K562 (cell line): ENCODE data around the gene FGF5. TPM values are rescaled to one million over a fixed set of nuclear protein-coding genes. Genes with fewer than 3 reads are reported as not detected.
A peak's percentile ranks its signal among the peaks of the same experiment; 100 is the strongest.

ENCODE experiments used
- CLOCK ChIP-seq: fragments of 250-450 bp; sonication (Bioruptor Pico); IDR thresholded peaks from 2 replicates; pipeline ENCODE4 v1.4.0; 2020; ENCODE audit warnings: mild to moderate bottlenecking, moderate library complexity, borderline replicate concordance
- FOXK2 ChIP-seq, 2 experiments: fragments of 450-650 bp; IDR thresholded peaks in 1 of 2; conservative IDR thresholded peaks in 1 of 2; 2 replicates each; pipeline ENCODE4 v1.6.1; 2016; ENCODE audit warnings: low read depth in 2 of 2, mild to moderate bottlenecking in 1 of 2
- GMEB1 ChIP-seq: fragments of 250-450 bp; sonication (Bioruptor Pico); IDR thresholded peaks from 2 replicates; pipeline ENCODE4 v1.4.0; 2020; ENCODE audit warnings: mild to moderate bottlenecking
- MAFF ChIP-seq: IDR thresholded peaks from 2 replicates; pipeline ENCODE4 v1.6.1; 2012; ENCODE audit warnings: low read length, improper control_type of control experiment
- NFYB ChIP-seq: IDR thresholded peaks from 2 replicates; pipeline ENCODE4 v1.6.1; 2011; ENCODE audit warnings: mild to moderate bottlenecking, moderate library complexity; ENCODE audit not compliant: insufficient read length; ENCODE audit errors: extremely low read depth
- STAT6 ChIP-seq: sonication (generic); formaldehyde crosslinking; IDR thresholded peaks from 2 replicates; pipeline ENCODE4 v1.8.1; 2023; ENCODE audit warnings: mild to moderate bottlenecking, missing genetic modification reagents
- TFE3 ChIP-seq: fragments of 450-650 bp; formaldehyde crosslinking; IDR thresholded peaks from 2 replicates; pipeline ENCODE4 v1.4.0; 2020; ENCODE audit warnings: mild to moderate bottlenecking, mixed read lengths
- XRCC5 ChIP-seq: fragments of 200-400 bp; formaldehyde crosslinking; IDR thresholded peaks from 2 replicates; pipeline ENCODE4 v1.6.1; 2017; ENCODE audit warnings: low read depth, mild to moderate bottlenecking, low read length
- YBX1 ChIP-seq: fragments of 450-650 bp; IDR thresholded peaks from 2 replicates; pipeline ENCODE4 v1.7.1; 2016; ENCODE audit warnings: mild to moderate bottlenecking
- YY1 ChIP-seq, 3 experiments: IDR thresholded peaks; 2 replicates each; pipeline ENCODE4 v1.6.1; 2011; ENCODE audit warnings: low read length in 2 of 3, mild to moderate bottlenecking in 2 of 3, moderate library complexity in 2 of 3, borderline replicate concordance in 1 of 3, control low read depth in 1 of 3, low read depth in 1 of 3; ENCODE audit not compliant: insufficient read depth in 3 of 3, insufficient replicate concordance in 2 of 3, control insufficient read depth in 1 of 3, insufficient read length in 1 of 3; ENCODE audit errors: extremely low read depth in 1 of 3
- ZBTB12 ChIP-seq: fragments of 250-450 bp; sonication (Bioruptor Pico); IDR thresholded peaks from 2 replicates; pipeline ENCODE4 v1.4.0; 2020
- ZNF512 ChIP-seq: IDR thresholded peaks from 2 replicates; pipeline ENCODE4 v1.6.1; 2016; ENCODE audit warnings: missing genetic modification characterization, missing compliant biosample characterization
- ZNF699 ChIP-seq: fragments of 250-450 bp; sonication (Bioruptor Pico); IDR thresholded peaks from 2 replicates; pipeline ENCODE4 v1.8.0; 2021; ENCODE audit warnings: mild to moderate bottlenecking, moderate library complexity; ENCODE audit not compliant: insufficient replicate concordance
- polyA plus RNA-seq, 8 experiments: library from polyadenylated mRNA; depleted of rRNA in 4 of 8; stranded (reverse) in 5 of 8; unstranded in 3 of 8; fragments of >200 nt; fragmentation: Nextera tagmentation in 2 of 8; fragmentation: Illumina TruSeq in 1 of 8; extraction: Ambion mirVana in 2 of 8; extraction: Trizol in 1 of 8; gene quantifications; 2 replicates each; pipeline versions ENCODE4 v1.2.1 to v1.2.3, GENCODE V29; 2011 to 2014; ENCODE audit warnings: inconsistent platforms in 1 of 8, missing spikeins in 1 of 8
- total RNA-seq, 7 experiments: library from RNA; depleted of rRNA in 6 of 7; stranded (reverse); fragments of >200 nt in 6 of 7; fragmentation: Illumina TruSeq in 2 of 7; extraction: Trizol in 2 of 7; gene quantifications; 2 replicates each; pipeline versions ENCODE4 v1.2.1 to v1.2.3, GENCODE V29; 2011 to 2021; ENCODE audit warnings: low replicate concordance in 1 of 7

FGF5 gene
- total and polyA plus RNA-seq, 9 of the 15 experiments (the other 6 are each of a cell fraction or from before 2014, with no cell fraction given): 0.38 to 2.7 (median 1.1) TPM

- TF ChIP-seq ZNF512 (tag): no peak
- TF ChIP-seq GMEB1: no peak
- TF ChIP-seq MAFF: no peak
- TF ChIP-seq YY1 (IDR thresholded peaks at IDR 0.05; ENCODE audit: borderline replicate concordance in 1 of 3, control insufficient read depth in 1 of 3, extremely low read depth in 1 of 3, insufficient read depth in 3 of 3, insufficient read length in 1 of 3, insufficient replicate concordance in 2 of 3, low read depth in 1 of 3, low read length in 2 of 3): peak in 1 of 3 experiments; percentile 39
- no peak for TF ChIP-seq CLOCK (CRISPR knock-in tag)
- TF ChIP-seq XRCC5: 0 out of 2 replicates have a peak, but pooled peaks have one; percentile 19
- 0 out of 2 replicates have a peak, but pooled peaks have one; percentile 55 for TF ChIP-seq STAT6 (CRISPR knock-in tag)
- TF ChIP-seq YBX1: no peak
- no peak for TF ChIP-seq ZNF699 (CRISPR knock-in tag)
- 0 out of 4 replicates have a peak, but pooled peaks of 1 of the 2 experiments have one; percentile 9 for TF ChIP-seq FOXK2 (conservative IDR thresholded peaks at IDR 0.05 in 1 of 2, IDR thresholded peaks at IDR 0.05 in 1 of 2; ENCODE audit: low read depth in 2 of 2)
- TF ChIP-seq NFYB: peak; percentile 74
- TF ChIP-seq ZBTB12: no peak
- no peak for TF ChIP-seq TFE3 (CRISPR knock-in tag)
Observed at GRCh38 chr4:80335554-80336358, 69.3 kb downstream of the FGF5 start, which contains the start of gene CFAP299 (continued).
